WTC11 (cell line): ENCODE data around the gene PARL.

Source experiments
- FOXJ3 ChIP-seq: sonication (generic); formaldehyde crosslinking; IDR thresholded peaks from 2 replicates; pipeline ENCODE4 v1.9.0; 2021; ENCODE audit warnings: missing genetic modification reagents, mild to moderate bottlenecking, borderline replicate concordance
- NFYB ChIP-seq: sonication (generic); formaldehyde crosslinking; conservative IDR thresholded peaks from 2 replicates; pipeline ENCODE4 v1.8.0; 2022; ENCODE audit warnings: low read depth, missing genetic modification reagents
- RELA ChIP-seq: sonication (generic); formaldehyde crosslinking; IDR thresholded peaks from 2 replicates; pipeline ENCODE4 v1.8.1; 2022; ENCODE audit warnings: missing genetic modification reagents, mild to moderate bottlenecking, borderline replicate concordance
- SOX15 ChIP-seq: fragments of 250-450 bp; sonication (Bioruptor Pico); IDR thresholded peaks from 2 replicates; pipeline ENCODE4 v1.9.0; 2021; ENCODE audit warnings: mild to moderate bottlenecking
- TF ChIP-seq, protein P1 (sequence below): sonication (generic); formaldehyde crosslinking; IDR thresholded peaks from 2 replicates; pipeline ENCODE4 v1.8.0; 2022; ENCODE audit warnings: missing genetic modification reagents
- TF ChIP-seq, protein P2 (sequence below): sonication (generic); formaldehyde crosslinking; IDR thresholded peaks from 2 replicates; pipeline ENCODE4 v1.8.1; 2023; ENCODE audit warnings: mild to moderate bottlenecking, missing genetic modification reagents
- TF ChIP-seq, protein P3 (sequence below): sonication (generic); formaldehyde crosslinking; IDR thresholded peaks from 2 replicates; pipeline ENCODE4 v1.8.1; 2023; ENCODE audit warnings: mild to moderate bottlenecking, moderate library complexity, missing genetic modification reagents
- TF ChIP-seq, protein P4 (sequence below): fragments of 200-600 bp; IDR thresholded peaks from 2 replicates; pipeline ENCODE4 v1.8.0; 2022; ENCODE audit warnings: antibody characterized with exemption

DNA sequence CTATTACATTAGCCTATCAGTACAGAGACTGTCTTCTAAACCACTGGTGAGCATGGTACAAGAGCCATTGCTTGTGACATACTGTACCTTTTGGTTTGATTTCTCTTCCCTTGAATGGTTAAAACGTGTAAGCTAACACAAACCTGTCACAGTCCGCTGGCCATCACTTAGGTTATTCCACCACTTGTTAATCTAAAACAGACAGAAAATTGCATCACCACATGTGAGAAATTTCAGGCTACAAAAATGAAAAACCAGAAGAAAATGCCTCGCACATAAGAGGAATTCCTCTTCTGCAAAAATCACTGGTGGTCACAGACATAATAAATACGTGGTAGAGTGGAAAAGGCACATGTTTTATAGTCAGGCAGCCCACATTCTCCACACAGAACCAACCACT is 22.1 kb downstream of the PARL start:
- TF ChIP-seq, protein P1, sequence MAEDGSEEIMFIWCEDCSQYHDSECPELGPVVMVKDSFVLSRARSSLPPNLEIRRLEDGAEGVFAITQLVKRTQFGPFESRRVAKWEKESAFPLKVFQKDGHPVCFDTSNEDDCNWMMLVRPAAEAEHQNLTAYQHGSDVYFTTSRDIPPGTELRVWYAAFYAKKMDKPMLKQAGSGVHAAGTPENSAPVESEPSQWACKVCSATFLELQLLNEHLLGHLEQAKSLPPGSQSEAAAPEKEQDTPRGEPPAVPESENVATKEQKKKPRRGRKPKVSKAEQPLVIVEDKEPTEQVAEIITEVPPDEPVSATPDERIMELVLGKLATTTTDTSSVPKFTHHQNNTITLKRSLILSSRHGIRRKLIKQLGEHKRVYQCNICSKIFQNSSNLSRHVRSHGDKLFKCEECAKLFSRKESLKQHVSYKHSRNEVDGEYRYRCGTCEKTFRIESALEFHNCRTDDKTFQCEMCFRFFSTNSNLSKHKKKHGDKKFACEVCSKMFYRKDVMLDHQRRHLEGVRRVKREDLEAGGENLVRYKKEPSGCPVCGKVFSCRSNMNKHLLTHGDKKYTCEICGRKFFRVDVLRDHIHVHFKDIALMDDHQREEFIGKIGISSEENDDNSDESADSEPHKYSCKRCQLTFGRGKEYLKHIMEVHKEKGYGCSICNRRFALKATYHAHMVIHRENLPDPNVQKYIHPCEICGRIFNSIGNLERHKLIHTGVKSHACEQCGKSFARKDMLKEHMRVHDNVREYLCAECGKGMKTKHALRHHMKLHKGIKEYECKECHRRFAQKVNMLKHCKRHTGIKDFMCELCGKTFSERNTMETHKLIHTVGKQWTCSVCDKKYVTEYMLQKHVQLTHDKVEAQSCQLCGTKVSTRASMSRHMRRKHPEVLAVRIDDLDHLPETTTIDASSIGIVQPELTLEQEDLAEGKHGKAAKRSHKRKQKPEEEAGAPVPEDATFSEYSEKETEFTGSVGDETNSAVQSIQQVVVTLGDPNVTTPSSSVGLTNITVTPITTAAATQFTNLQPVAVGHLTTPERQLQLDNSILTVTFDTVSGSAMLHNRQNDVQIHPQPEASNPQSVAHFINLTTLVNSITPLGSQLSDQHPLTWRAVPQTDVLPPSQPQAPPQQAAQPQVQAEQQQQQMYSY (CRISPR knock-in tag): no peak
- TF ChIP-seq SOX15 (no peak), FOXJ3 (CRISPR knock-in tag) (no peak), RELA (no peak), NFYB (CRISPR knock-in tag) (no peak)
- TF ChIP-seq, protein P2, sequence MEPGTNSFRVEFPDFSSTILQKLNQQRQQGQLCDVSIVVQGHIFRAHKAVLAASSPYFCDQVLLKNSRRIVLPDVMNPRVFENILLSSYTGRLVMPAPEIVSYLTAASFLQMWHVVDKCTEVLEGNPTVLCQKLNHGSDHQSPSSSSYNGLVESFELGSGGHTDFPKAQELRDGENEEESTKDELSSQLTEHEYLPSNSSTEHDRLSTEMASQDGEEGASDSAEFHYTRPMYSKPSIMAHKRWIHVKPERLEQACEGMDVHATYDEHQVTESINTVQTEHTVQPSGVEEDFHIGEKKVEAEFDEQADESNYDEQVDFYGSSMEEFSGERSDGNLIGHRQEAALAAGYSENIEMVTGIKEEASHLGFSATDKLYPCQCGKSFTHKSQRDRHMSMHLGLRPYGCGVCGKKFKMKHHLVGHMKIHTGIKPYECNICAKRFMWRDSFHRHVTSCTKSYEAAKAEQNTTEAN (CRISPR knock-in tag): no peak
- TF ChIP-seq, protein P3, sequence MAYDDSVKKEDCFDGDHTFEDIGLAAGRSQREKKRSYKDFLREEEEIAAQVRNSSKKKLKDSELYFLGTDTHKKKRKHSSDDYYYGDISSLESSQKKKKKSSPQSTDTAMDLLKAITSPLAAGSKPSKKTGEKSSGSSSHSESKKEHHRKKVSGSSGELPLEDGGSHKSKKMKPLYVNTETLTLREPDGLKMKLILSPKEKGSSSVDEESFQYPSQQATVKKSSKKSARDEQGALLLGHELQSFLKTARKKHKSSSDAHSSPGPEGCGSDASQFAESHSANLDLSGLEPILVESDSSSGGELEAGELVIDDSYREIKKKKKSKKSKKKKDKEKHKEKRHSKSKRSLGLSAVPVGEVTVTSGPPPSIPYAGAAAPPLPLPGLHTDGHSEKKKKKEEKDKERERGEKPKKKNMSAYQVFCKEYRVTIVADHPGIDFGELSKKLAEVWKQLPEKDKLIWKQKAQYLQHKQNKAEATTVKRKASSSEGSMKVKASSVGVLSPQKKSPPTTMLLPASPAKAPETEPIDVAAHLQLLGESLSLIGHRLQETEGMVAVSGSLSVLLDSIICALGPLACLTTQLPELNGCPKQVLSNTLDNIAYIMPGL (CRISPR knock-in tag): no peak
- TF ChIP-seq, protein P4, sequence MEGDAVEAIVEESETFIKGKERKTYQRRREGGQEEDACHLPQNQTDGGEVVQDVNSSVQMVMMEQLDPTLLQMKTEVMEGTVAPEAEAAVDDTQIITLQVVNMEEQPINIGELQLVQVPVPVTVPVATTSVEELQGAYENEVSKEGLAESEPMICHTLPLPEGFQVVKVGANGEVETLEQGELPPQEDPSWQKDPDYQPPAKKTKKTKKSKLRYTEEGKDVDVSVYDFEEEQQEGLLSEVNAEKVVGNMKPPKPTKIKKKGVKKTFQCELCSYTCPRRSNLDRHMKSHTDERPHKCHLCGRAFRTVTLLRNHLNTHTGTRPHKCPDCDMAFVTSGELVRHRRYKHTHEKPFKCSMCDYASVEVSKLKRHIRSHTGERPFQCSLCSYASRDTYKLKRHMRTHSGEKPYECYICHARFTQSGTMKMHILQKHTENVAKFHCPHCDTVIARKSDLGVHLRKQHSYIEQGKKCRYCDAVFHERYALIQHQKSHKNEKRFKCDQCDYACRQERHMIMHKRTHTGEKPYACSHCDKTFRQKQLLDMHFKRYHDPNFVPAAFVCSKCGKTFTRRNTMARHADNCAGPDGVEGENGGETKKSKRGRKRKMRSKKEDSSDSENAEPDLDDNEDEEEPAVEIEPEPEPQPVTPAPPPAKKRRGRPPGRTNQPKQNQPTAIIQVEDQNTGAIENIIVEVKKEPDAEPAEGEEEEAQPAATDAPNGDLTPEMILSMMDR: no peak
